GM21723 (cell line): Measurements from ENCODE around the gene PATJ.

Source experiments
- ATAC-seq: cut with Tn5 transposase; IDR thresholded peaks from one replicate; pipeline ENCODE4 v1.9.1; 2021; ENCODE audit warnings: mild to moderate bottlenecking, moderate library complexity; ENCODE audit not compliant: unreplicated experiment

Gene PATJ

DNA sequence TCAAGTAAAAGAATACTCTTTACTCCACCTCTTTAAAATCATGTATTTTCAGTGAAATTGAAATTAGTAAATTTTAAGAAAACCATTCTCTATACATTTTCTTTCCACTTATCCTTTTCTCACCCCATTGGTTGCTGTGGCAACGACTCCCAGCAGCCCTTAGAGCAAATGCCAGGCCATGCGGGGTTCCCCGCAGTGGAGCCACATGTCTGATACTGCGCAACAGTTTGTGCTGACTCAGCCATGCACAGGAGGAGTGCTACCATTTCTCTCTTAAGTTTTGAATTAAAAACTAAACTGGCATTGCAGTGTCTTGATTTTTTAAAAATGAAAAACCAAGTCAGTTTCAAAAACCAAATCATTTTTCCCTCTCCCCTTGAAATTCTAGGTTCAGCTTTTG lies 238.3 kb downstream of the PATJ start:
- ATAC-seq: no peak

DNA sequence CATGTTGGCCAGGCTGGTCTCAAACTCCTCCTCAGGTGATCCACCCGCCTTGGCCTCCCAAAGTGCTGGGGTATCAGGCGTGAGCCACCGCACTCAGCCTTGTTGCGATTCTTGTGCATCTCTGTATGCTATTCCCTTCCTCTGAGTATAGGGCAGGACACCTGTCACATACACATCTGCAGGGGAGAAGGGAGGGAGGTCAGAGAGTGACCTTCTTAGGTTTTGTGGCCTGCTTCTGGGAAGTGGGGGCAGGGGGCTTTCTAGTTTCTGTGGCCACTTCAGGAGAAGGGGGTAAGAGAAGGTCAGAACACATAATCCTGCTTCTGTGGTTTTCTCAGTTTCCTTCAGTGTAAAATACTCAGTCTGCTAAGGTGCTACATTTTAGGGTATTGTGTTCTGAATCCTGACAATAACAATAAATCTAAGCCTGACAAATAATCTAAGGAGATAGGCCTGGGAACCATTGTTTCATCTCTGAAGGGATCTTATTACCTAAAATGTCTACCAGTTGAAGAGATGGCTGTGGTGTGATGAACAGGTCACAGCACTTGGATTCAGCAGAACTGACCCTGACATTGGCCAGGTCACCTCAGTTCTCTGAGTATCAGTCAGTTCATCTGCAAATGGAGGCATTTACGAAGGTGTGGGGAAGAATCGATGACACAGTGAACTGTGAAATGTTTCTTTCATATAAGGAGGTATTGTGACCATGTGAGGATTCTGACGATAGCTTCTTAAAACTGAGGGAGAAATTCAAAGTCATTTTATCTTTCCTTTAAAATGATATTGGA lies 239.8 kb downstream of the PATJ start:
- no peak for ATAC-seq

DNA sequence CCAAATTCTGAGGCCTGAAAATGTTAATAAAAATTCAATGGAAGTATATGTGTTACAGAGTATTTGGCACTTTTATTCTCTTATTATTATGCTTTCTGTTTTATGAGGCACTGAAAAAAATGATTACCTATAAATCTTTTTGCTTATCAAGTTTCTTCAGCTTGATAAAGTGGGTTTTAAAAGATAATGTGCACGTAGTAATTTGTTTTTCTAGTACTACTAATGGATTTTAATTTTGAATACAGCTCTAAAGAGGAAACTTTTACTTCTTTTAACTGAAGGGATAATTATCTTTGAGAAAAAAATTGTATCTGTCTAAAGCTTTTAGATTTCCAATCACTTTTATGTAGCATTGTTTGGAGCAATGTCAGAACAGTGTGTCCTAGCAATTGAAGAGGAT lies 241.0 kb downstream of the PATJ start:
- no peak for ATAC-seq

GRCh38 chr1:61992257-61992656 lies 250.0 kb downstream of the PATJ start:
- ATAC-seq: no peak

- no peak for ATAC-seq
These were observed 251.2 kb downstream of the PATJ start for GRCh38 chr1:61993331-61993961.

DNA sequence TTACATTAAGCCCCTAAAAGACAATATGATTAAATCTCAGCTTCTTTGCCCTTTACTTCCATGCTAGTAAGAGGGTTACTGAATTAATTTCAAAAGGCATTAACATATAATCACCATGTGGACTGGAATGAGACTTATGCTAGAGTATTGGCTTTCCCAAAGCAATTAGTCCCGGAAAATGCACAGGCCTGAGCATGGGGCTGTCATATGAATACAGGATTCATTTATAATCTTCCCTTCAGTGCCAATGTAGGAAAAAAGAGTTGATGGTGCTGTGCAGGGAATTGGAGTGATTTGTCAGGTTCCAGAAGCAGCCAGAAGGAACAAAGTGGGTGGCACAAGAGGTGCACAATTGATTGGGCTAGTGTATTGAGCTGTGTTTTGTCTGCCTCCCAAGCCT lies 253.4 kb downstream of the PATJ start:
- no peak for ATAC-seq

GRCh38 chr1:61997123-61997522 lies 254.8 kb downstream of the PATJ start:
- no peak for ATAC-seq

- ATAC-seq: no peak
These were observed 261.5 kb downstream of the PATJ start for GRCh38 chr1:62003777-62004176.

- ATAC-seq: no peak
These were observed 264.4 kb downstream of the PATJ start for GRCh38 chr1:62006690-62007089.

DNA sequence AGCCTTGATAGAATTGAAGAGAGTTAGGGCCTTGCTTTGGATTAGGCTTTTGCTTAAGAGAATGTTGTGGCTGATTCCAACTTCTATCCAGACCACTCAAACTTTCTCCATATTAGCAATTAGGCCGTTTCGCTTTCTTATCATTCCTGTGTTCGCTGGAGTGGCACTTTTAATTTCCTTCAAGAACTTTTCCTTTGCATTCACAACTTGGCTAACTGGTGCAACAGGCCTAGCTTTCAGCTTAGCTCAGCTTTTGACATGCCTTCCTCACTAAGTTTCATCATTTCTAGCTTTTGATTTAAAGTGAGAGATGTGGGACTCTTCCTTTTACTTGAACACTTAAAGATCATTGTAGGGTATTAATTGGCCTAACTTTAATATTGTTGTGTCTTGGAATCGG lies 268.7 kb downstream of the PATJ start:
- ATAC-seq: no peak

DNA sequence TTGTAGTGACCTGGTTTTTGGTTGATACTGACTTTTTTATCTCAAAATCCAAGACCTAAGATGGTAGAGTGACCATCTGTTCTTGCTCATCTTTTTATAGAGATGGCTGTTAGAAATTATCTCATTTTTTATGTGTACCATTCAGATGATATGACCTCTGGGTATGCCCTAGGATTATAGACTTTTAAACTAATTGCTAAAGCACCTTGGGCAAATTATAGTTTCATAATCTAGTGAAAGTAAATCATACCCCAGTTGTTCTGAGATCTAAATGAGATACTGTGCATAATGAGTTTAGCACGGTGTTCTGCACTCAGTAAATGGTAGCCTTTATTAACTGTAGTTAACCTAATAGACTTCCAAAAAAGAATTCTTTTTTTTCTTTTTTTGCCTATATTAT lies 269.8 kb downstream of the PATJ start:
- no peak for ATAC-seq

- ATAC-seq: no peak
These were observed 270.6 kb downstream of the PATJ start for GRCh38 chr1:62012836-62013235.

DNA sequence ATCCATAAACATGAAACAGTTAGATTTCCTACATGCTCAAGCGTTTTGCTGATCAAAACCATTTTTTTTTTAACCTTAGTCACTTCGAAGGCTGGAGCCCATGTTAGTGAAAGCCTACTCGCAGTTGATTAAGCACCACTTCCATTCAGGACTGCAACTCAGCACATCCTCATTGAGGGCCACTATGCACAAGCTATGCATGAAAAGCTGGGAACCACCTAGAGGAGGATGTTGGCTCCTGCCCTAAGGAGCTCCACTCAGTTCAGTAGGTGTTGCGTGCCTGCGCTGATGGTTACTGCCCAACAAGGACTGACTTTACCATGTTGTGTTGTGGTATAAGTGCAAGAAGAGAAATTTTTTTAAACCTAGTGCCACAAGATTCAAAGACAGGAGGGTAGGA lies 271.0 kb downstream of the PATJ start:
- no peak for ATAC-seq

GRCh38 chr1:62022382-62022983 lies 280.2 kb downstream of the PATJ start:
- no peak for ATAC-seq

GRCh38 chr1:62024690-62025089 lies 282.4 kb downstream of the PATJ start:
- ATAC-seq: no peak

- ATAC-seq: no peak
These were observed 282.9 kb downstream of the PATJ start for GRCh38 chr1:62025154-62025553.

GRCh38 chr1:62025892-62026291 lies 283.6 kb downstream of the PATJ start:
- ATAC-seq: no peak

DNA sequence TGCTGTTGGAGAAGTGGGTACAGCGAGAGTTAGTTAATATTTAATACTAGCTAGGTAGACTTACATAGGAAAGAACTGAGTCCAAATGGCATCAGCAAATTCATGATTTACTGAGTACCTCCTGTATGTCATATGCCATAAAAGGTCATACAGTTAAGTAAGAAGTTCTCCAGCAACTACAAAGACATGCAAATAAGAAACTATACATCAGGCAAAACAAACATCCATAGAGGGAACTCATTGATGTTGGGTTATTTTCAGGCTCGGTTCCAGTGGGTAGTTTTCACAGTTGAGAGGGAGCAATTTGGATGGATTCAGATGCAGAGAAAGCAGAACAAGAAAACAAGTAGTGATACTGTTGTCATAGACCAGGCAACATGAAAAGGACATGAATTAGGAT lies 287.4 kb downstream of the PATJ start:
- no peak for ATAC-seq

GRCh38 chr1:62034790-62035189 lies 292.5 kb downstream of the PATJ start:
- no peak for ATAC-seq

DNA sequence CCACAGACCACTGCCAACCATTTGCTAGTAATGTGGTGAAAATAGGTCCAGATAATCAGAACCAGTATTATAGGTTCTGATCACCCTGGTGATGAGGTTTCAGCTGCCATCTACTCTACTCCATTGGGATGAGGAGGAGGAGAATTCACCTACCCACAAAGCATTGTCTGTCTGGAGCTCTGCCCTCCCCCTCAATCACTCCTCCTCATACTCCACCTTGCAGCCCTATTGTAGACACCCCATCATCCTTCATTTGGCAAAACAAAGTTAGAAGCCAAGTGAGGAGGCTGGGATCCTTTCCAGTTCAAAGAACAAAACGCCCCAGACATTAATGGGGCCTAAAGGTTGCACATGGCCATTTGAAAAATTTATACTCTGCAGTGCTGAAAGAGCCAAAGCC lies 295.0 kb downstream of the PATJ start:
- no peak for ATAC-seq

DNA sequence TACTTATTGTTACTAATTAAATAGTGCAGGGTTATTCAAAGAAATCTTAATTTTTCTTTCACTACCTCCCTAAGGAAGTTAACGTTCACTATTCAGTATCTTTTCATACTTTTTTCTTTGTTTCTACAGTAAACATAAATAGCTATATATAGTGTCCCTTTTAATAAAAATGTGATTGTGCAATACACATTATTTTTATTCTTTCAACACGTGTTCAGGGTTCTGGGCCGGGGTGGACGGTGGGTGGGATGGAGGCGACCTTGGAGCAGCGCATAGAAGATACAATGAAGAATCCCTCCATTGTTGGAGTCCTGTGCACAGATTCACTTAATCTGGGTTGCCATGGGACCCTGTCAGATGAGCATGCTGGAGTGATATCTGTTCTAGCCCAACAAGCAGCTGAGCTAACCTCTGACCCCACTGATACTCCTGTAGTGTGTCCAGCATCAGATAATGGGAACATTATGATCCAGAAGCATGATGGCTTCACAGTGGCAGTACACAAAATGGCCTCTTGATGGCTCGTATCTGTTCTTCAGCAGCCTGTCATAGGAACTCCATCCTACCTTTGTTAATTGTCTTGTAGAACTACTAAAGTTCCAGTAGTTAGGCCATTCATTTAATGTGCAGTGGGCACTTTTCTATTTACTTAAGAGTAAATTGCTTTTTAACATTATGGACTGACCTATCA lies 296.5 kb downstream of the PATJ start:
- no peak for ATAC-seq

GRCh38 chr1:62040450-62040849 lies 298.2 kb downstream of the PATJ start:
- no peak for ATAC-seq
